B cell (primary cell): ENCODE data around the gene NTRK2. TPM values are rescaled to one million over a fixed set of nuclear protein-coding genes. Genes with fewer than 3 reads are reported as not detected.

ENCODE experiments used
- ATAC-seq: fragments of 200-7000 bp; cut with Tn5 transposase; one replicate; pipeline ENCODE4 v1.10.0; 2021; ENCODE audit warnings: low read depth, mild to moderate bottlenecking, moderate number of reproducible peaks, moderate library complexity
- CTCF ChIA-PET: fragments of 350-600 bp; sonication (Branson Sonifier 250); formaldehyde crosslinking; loops from one replicate; lab custom pipeline; 2021; ENCODE audit warnings: antibody characterized with exemption, inconsistent platforms; lab: Charles Lee
- POLR2A ChIA-PET: fragments of 350-600 bp; sonication (Branson Sonifier 250); formaldehyde crosslinking; loops from one replicate; lab custom pipeline; 2021; ENCODE audit warnings: antibody characterized with exemption; lab: Charles Lee
- DNase-seq: peaks from one replicate; pipeline ENCODE4 v3.0.0; 2013
- H2AFZ ChIP-seq: 2 replicates; pipeline ENCODE4 v1.6.1; 2012; ENCODE audit warnings: mild to moderate bottlenecking, low read depth, low read length; ENCODE audit not compliant: insufficient read depth, poor library complexity, severe bottlenecking
- H3K27ac ChIP-seq, 2 donors: 1 replicate in 1 of 2; 2 replicates in 1 of 2; pipeline ENCODE4 v1.5.1; 2012 to 2013; ENCODE audit warnings: low read length in 2 of 2, mild to moderate bottlenecking in 2 of 2, moderate library complexity in 1 of 2
- H3K27me3 ChIP-seq, 4 experiments: fragments of 200-600 bp in 1 of 4; sonication (generic) in 1 of 4; replicated peaks in 1 of 4; 1 replicate in 2 of 4; 2 replicates in 2 of 4; pipeline versions ENCODE4 v1.6.1 to v1.7.0; 2013 to 2016; ENCODE audit warnings: low read length in 3 of 4, mild to moderate bottlenecking in 2 of 4, mixed read lengths in 1 of 4, moderate library complexity in 1 of 4; ENCODE audit not compliant: insufficient read depth in 4 of 4, control insufficient read depth in 3 of 4; ENCODE audit errors: control extremely low read depth in 1 of 4
- H3K36me3 ChIP-seq, 2 experiments: replicated peaks in 1 of 2; 1 replicate in 1 of 2; 2 replicates in 1 of 2; pipeline versions ENCODE4 v1.6.1 to v1.7.1; 2013; ENCODE audit warnings: low read length in 1 of 2; ENCODE audit not compliant: insufficient read depth in 2 of 2, control insufficient read depth in 1 of 2; ENCODE audit errors: control extremely low read depth in 1 of 2, extremely low read depth in 1 of 2
- H3K4me1 ChIP-seq, 2 donors: fragments of 200-600 bp in 1 of 2; sonication (generic) in 1 of 2; 1 replicate in 1 of 2; 2 replicates in 1 of 2; pipeline versions ENCODE4 v1.5.1 to v1.6.1; 2013 to 2017; ENCODE audit warnings: low read length in 2 of 2; ENCODE audit not compliant: control insufficient read depth in 2 of 2, insufficient read depth in 2 of 2
- H3K4me2 ChIP-seq: replicated peaks from 2 replicates; pipeline ENCODE3; 2012; ENCODE audit warnings: mild to moderate bottlenecking, low read depth, low read length; ENCODE audit not compliant: poor library complexity, severe bottlenecking
- H3K4me3 ChIP-seq, 5 experiments: fragments of 200-600 bp in 1 of 5; sonication (generic) in 1 of 5; 1 replicate in 3 of 5; 2 replicates in 2 of 5; pipeline versions ENCODE4 v1.5.1 to v1.7.0; 2011 to 2016; ENCODE audit warnings: low read length in 4 of 5, mild to moderate bottlenecking in 4 of 5, low read depth in 2 of 5, control low read depth in 1 of 5, moderate library complexity in 1 of 5; ENCODE audit not compliant: insufficient read depth in 1 of 5; ENCODE audit errors: control extremely low read depth in 1 of 5, extremely low read depth in 1 of 5
- H3K79me2 ChIP-seq: fragments of 200-600 bp; sonication (generic); one replicate; pipeline ENCODE4 v1.6.0; 2016; ENCODE audit warnings: low read length; ENCODE audit not compliant: control insufficient read depth, insufficient read depth
- H3K9ac ChIP-seq: fragments of 200-600 bp; sonication (generic); 2 replicates; pipeline ENCODE4 v1.6.1; 2017; ENCODE audit warnings: mild to moderate bottlenecking, low read length, moderate library complexity
- H3K9me3 ChIP-seq, 3 donors: one replicate each; pipeline versions ENCODE4 v1.6.1 to v1.7.1; 2013; ENCODE audit warnings: low read length in 2 of 3; ENCODE audit not compliant: control insufficient read depth in 2 of 3, insufficient read depth in 1 of 3; ENCODE audit errors: control extremely low read depth in 1 of 3
- H4K20me1 ChIP-seq: 2 replicates; pipeline ENCODE4 v1.6.0; 2012; ENCODE audit warnings: mild to moderate bottlenecking, low read length; ENCODE audit not compliant: insufficient read depth, control insufficient read depth, poor library complexity, severe bottlenecking
- H3K27ac Mint-ChIP-seq: one replicate; pipeline ENCODE4 v1.8.0; 2021; ENCODE audit warnings: mixed read lengths
- H3K27me3 Mint-ChIP-seq: one replicate; pipeline ENCODE4 v1.8.0; 2021; ENCODE audit warnings: mixed read lengths
- H3K4me1 Mint-ChIP-seq: one replicate; pipeline ENCODE4 v1.8.0; 2021; ENCODE audit warnings: mixed read lengths
- H3K4me3 Mint-ChIP-seq: one replicate; pipeline ENCODE4 v1.8.0; 2021; ENCODE audit warnings: mixed read lengths
- H3K9me3 Mint-ChIP-seq: one replicate; pipeline ENCODE4 v1.8.0; 2022; ENCODE audit warnings: mixed read lengths; ENCODE audit not compliant: insufficient read depth
- CTCF ChIP-seq: fragments of 200-600 bp; IDR thresholded peaks from one replicate; pipeline ENCODE4 v1.8.0; 2022; ENCODE audit warnings: antibody characterized with exemption, mild to moderate bottlenecking
- EZH2 ChIP-seq: IDR thresholded peaks from 2 replicates; pipeline ENCODE4 v1.6.1; 2012; ENCODE audit warnings: borderline replicate concordance, low read depth, mild to moderate bottlenecking, moderate library complexity, low read length; ENCODE audit not compliant: insufficient read depth, poor library complexity, severe bottlenecking
- WGBS: methylation state at CpG from one replicate; pipeline ENCODE4 v1.1.5; 2013; ENCODE audit warnings: missing lambda C conversion rate; ENCODE audit not compliant: insufficient coverage; 5-methylcytosine and 5-hydroxymethylcytosine counted together
- intact Hi-C: fragments of 100-400 bp; cut with micrococcal nuclease; formaldehyde crosslinking; loops from one replicate; pipeline ENCODE4 v1.10.0; 2022
- polyA plus RNA-seq: library from polyadenylated mRNA; depleted of rRNA; stranded (reverse); fragments of >200 nt; gene quantifications from 2 replicates; pipeline ENCODE4 v1.2.3, GENCODE V29; 2012
- total RNA-seq, 2 donors: library from RNA; stranded (reverse); fragments of 120-200 nt in 1 of 2; gene quantifications; 1 replicate in 1 of 2; 2 replicates in 1 of 2; pipeline versions ENCODE4 v1.2.3 to v1.2.4, GENCODE V29; 2013 to 2022

Gene NTRK2
- total and polyA plus RNA-seq, 2 donors (not counting 1 experiment from before 2014, with no cell fraction given), result 0.03 to 0.10 TPM

DNA sequence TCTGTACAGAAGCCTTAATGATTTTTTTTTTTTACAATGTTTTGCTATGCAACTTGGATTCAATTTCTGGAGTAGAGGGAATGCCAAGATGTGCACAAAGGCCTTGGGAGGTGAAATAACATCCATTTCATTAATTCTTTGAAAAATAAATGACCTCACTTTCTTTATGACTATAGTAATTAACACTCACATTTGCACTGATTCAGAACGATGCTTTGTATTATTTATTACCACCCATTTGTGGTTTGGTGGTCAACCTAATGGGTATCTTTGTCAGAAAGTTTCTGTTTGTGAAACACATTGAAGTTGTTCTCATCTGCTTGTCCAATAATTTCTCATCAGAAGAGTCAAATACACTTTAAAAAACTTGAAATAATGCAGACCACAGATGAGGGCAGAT is 169.3 kb downstream of the NTRK2 start:
- Mint-ChIP-seq H3K9me3 (no peaks in the 10 kb centered on the region), H3K4me3 (no peak overlapping the region), H3K4me1 (peaks cover under 1% of the 10 kb centered on the region), H3K27me3 (no peaks in the 10 kb centered on the region), H3K27ac (no peak overlapping the region)
- ChIA-PET POLR2A (no interaction called here), CTCF (no interaction called here)
- ATAC-seq (no peak), DNase-seq (no peak)
- Histone ChIP-seq H3K79me2 (no peaks in the 10 kb centered on the region), H3K4me2 (no peak overlapping the region), H3K9me3 (no peaks in the 10 kb centered on the region), H2AFZ (no peak overlapping the region), H4K20me1 (no peaks in the 10 kb centered on the region), H3K4me3 (no peak overlapping the region), H3K4me1 (no peaks in the 10 kb centered on the region), H3K36me3 (no peaks in the 10 kb centered on the region), H3K9ac (no peak overlapping the region), H3K27ac (no peak overlapping the region), H3K27me3 (no peaks in the 10 kb centered on the region)
- intact Hi-C loops, result loop anchor here (1.0 kb wide), 1 partner anchor 39 kb away; no protein-coding TSS in a partner anchor
- no peak for TF ChIP-seq EZH2
- no peak for TF ChIP-seq CTCF
- no CpG with 5 or more reads among the region's 1 CpG for WGBS

- no peak overlapping the region for H3K4me3 Mint-ChIP-seq
- Histone ChIP-seq H3K4me2 (no peak overlapping the region), H3K27ac (no peak overlapping the region), H3K9ac (no peak overlapping the region), H3K4me3 (no peak overlapping the region), H4K20me1 (no peaks in the 10 kb centered on the region), H3K9me3 (no peaks in the 10 kb centered on the region), H3K36me3 (no peaks in the 10 kb centered on the region), H3K27me3 (no peaks in the 10 kb centered on the region), H3K79me2 (no peaks in the 10 kb centered on the region), H2AFZ (no peak overlapping the region), H3K4me1 (no peaks in the 10 kb centered on the region)
- H3K4me1 Mint-ChIP-seq, result peaks cover 1% of the 10 kb centered on the region
- ChIA-PET CTCF (no interaction called here), POLR2A (no interaction called here)
- H3K27ac Mint-ChIP-seq, result no peak overlapping the region
- no peak for TF ChIP-seq CTCF
- TF ChIP-seq EZH2, result no peak
- ATAC-seq, result no peak
- intact Hi-C loops, result no loop called here
- no peaks in the 10 kb centered on the region for H3K27me3 Mint-ChIP-seq
- WGBS, result 87% methylated on average over 8 of the region's 9 CpGs
- no peaks in the 10 kb centered on the region for H3K9me3 Mint-ChIP-seq
- DNase-seq, result no peak
Observed at GRCh38 chr9:84839541-84839940, 170.0 kb downstream of the NTRK2 start.
